GM12874 (cell line): Measurements from ENCODE around the gene CYB5R3.

Source experiments
- CTCF ChIP-seq: IDR thresholded peaks from 2 replicates; pipeline ENCODE4 v1.5.1; 2011; ENCODE audit warnings: low read depth, mild to moderate bottlenecking, control low read depth, low read length, moderate library complexity; ENCODE audit not compliant: insufficient read depth

The CYB5R3 gene

GRCh38 chr22:42577623-42578240 is 71.5 kb downstream of the CYB5R3 start:
- TF ChIP-seq CTCF, result no peak
